CD14-positive monocyte (primary cell): ENCODE results near the gene ZNF124. TPM values are rescaled to one million over a fixed set of nuclear protein-coding genes. Genes with fewer than 3 reads are reported as not detected.
"Not testable (repeated sequence)": the region's sequence is repeated elsewhere in the genome, so short reads cannot be mapped to it uniquely, and the experiment has no call there.

ENCODE experiments used
- DNase-seq, 3 donors: peaks; one replicate each; pipeline ENCODE4 v3.0.0-alpha.2; 2011 to 2022
- H2AFZ ChIP-seq: 2 replicates; pipeline ENCODE4 v1.6.0; 2012; ENCODE audit warnings: mild to moderate bottlenecking, low read depth, low read length, inconsistent platforms; ENCODE audit not compliant: insufficient read depth, poor library complexity, severe bottlenecking
- H3K27ac ChIP-seq, 2 donors: 1 replicate in 1 of 2; 2 replicates in 1 of 2; pipeline ENCODE4 v1.5.1; 2012 to 2013; ENCODE audit warnings: low read length in 2 of 2, control low read depth in 1 of 2, inconsistent platforms in 1 of 2, low read depth in 1 of 2, mild to moderate bottlenecking in 1 of 2
- H3K27me3 ChIP-seq, 2 donors: one replicate each; pipeline versions ENCODE4 v1.6.0 to v1.6.1; 2011 to 2013; ENCODE audit warnings: low read length in 2 of 2; ENCODE audit not compliant: control insufficient read depth in 2 of 2, insufficient read depth in 2 of 2
- H3K36me3 ChIP-seq, 2 donors: replicated peaks in 1 of 2; 1 replicate in 1 of 2; 2 replicates in 1 of 2; pipeline versions ENCODE4 v1.5.1 to v1.6.1; 2012 to 2013; ENCODE audit warnings: low read length in 2 of 2, control low read depth in 1 of 2, inconsistent platforms in 1 of 2, mild to moderate bottlenecking in 1 of 2; ENCODE audit not compliant: insufficient read depth in 2 of 2, control insufficient read depth in 1 of 2
- H3K4me1 ChIP-seq, 2 donors: 1 replicate in 1 of 2; 2 replicates in 1 of 2; pipeline versions ENCODE4 v1.5.1 to v1.6.1; 2012 to 2013; ENCODE audit warnings: low read length in 2 of 2, control low read depth in 1 of 2, inconsistent platforms in 1 of 2, mild to moderate bottlenecking in 1 of 2, moderate library complexity in 1 of 2; ENCODE audit not compliant: insufficient read depth in 2 of 2, control insufficient read depth in 1 of 2
- H3K4me2 ChIP-seq: replicated peaks from 2 replicates; pipeline ENCODE3; 2012; ENCODE audit warnings: low read length, moderate library complexity, mild to moderate bottlenecking; ENCODE audit not compliant: poor library complexity, severe bottlenecking; ENCODE audit errors: extremely low read depth
- H3K4me3 ChIP-seq, 3 experiments: fragments of 200-600 bp in 1 of 3; sonication (generic) in 1 of 3; replicated peaks in 1 of 3; 1 replicate in 2 of 3; 2 replicates in 1 of 3; pipeline ENCODE4 v1.5.1; 2011 to 2013; ENCODE audit warnings: low read length in 3 of 3, mild to moderate bottlenecking in 3 of 3, control low read depth in 2 of 3, low read depth in 2 of 3, inconsistent platforms in 1 of 3, moderate library complexity in 1 of 3
- H3K79me2 ChIP-seq: 2 replicates; pipeline ENCODE4 v1.6.0; 2012; ENCODE audit warnings: mild to moderate bottlenecking, control low read depth, inconsistent platforms, low read length, moderate library complexity; ENCODE audit not compliant: insufficient read depth
- H3K9ac ChIP-seq: 2 replicates; pipeline ENCODE4 v1.6.0; 2017; ENCODE audit warnings: low read length, mild to moderate bottlenecking; ENCODE audit not compliant: insufficient read depth, poor library complexity, severe bottlenecking
- H3K9me3 ChIP-seq, 2 donors: replicated peaks in 1 of 2; 1 replicate in 1 of 2; 2 replicates in 1 of 2; pipeline versions ENCODE4 v1.5.1 to v1.6.1; 2012 to 2013; ENCODE audit warnings: low read length in 2 of 2, control low read depth in 1 of 2; ENCODE audit not compliant: control insufficient read depth in 1 of 2, insufficient read depth in 1 of 2
- H4K20me1 ChIP-seq: 2 replicates; pipeline ENCODE4 v1.6.0; 2012; ENCODE audit warnings: mild to moderate bottlenecking, low read length, control low read depth, moderate library complexity; ENCODE audit not compliant: insufficient read depth
- H3K27ac Mint-ChIP-seq, 7 donors: one replicate each; pipeline ENCODE4 v1.8.0; 2020; ENCODE audit warnings: mild to moderate bottlenecking in 7 of 7, mixed read lengths in 7 of 7, moderate library complexity in 6 of 7, inconsistent platforms in 2 of 7
- H3K27me3 Mint-ChIP-seq, 3 donors: one replicate each; pipeline ENCODE4 v1.8.0; 2021 to 2022; ENCODE audit warnings: low read depth in 3 of 3, mild to moderate bottlenecking in 3 of 3, mixed read lengths in 3 of 3, moderate library complexity in 3 of 3, inconsistent platforms in 1 of 3
- H3K36me3 Mint-ChIP-seq, 2 donors: one replicate each; pipeline ENCODE4 v1.8.0; 2020; ENCODE audit warnings: mixed read lengths in 2 of 2, inconsistent platforms in 1 of 2, mild to moderate bottlenecking in 1 of 2
- H3K4me1 Mint-ChIP-seq: one replicate; pipeline ENCODE4 v1.8.0; 2020; ENCODE audit warnings: mild to moderate bottlenecking, mixed read lengths
- H3K4me3 Mint-ChIP-seq, 2 donors: one replicate each; pipeline ENCODE4 v1.8.0; 2020; ENCODE audit warnings: mild to moderate bottlenecking in 2 of 2, mixed read lengths in 2 of 2, moderate library complexity in 1 of 2
- H3K9me3 Mint-ChIP-seq, 7 donors: one replicate each; pipeline ENCODE4 v1.8.0; 2020 to 2022; ENCODE audit warnings: mixed read lengths in 7 of 7, mild to moderate bottlenecking in 6 of 7, moderate library complexity in 6 of 7, inconsistent platforms in 2 of 7
- WGBS: methylation state at CpG from one replicate; pipeline ENCODE4 v1.1.5; 2013; ENCODE audit warnings: missing lambda C conversion rate; ENCODE audit not compliant: insufficient coverage; 5-methylcytosine and 5-hydroxymethylcytosine counted together
- intact Hi-C, 2 donors: fragments of 100-400 bp; cut with micrococcal nuclease; formaldehyde crosslinking; loops; one replicate each; pipeline versions ENCODE4 v1.15.0 to v1.15.1; 2023
- polyA minus RNA-seq: library from RNA; depleted of rRNA, polyadenylated mRNA; stranded (reverse); fragments of >200 nt; gene quantifications from 2 replicates; pipeline ENCODE4 v1.2.3, GENCODE V29; 2012
- polyA plus RNA-seq, 3 donors: library from polyadenylated mRNA; depleted of rRNA in 1 of 3; unstranded in 2 of 3; stranded (reverse) in 1 of 3; fragments of 300-500 nt in 2 of 3; fragments of >200 nt in 1 of 3; fragmentation: Illumina TruSeq in 2 of 3; gene quantifications; 1 replicate in 2 of 3; 2 replicates in 1 of 3; pipeline ENCODE4 v1.2.3, GENCODE V29; 2012 to 2021
- total RNA-seq, 12 experiments: library from RNA in 1 of 12; stranded (reverse) in 1 of 12; fragments of 120-200 nt in 1 of 12; gene quantifications; one replicate each; pipeline ENCODE4 v1.2.4 and lab custom pipeline; 2013 to 2026; ENCODE audit warnings: mixed read lengths in 6 of 12, inconsistent platforms in 1 of 12

The ZNF124 gene
- 84.5 TPM for total RNA-seq (2013)
- 1 to 10 TPM; 2.6 to 5.5 (median 5.2) TPM for polyA plus RNA-seq
- 35.9 and 44.0 TPM in 2 replicates for polyA minus RNA-seq
- total RNA-seq (lab: John Stamatoyannopoulos, UW), result 39.1 to 106 (median 92.6) reads per million in 11 experiments

- H3K4me1 ChIP-seq, result peaks cover 21% of the 10 kb centered on the region in 2 donors
- H3K27me3 ChIP-seq, H3K27me3 Mint-ChIP-seq, H4K20me1 ChIP-seq, H2AFZ ChIP-seq, intact Hi-C loops, H3K9ac ChIP-seq, H3K36me3 ChIP-seq: not testable (repeated sequence)
- Mint-ChIP-seq H3K4me3 (peak within 1 kb of the TSS; percentile 15 to 52), H3K27ac (peak within 1 kb of the TSS; percentile 73 to 90 (median 85)), H3K36me3 (peaks cover 19 to 29% of the 10 kb centered on the region in 2 donors), H3K4me1 (peaks cover 34% of the 10 kb centered on the region), H3K9me3 (peaks cover 16 to 46% (median 39%) of the 10 kb centered on the region in 7 donors)
- peak within 1 kb of the TSS in 1 of 3 experiments; percentile 25 for H3K4me3 ChIP-seq
- H3K27ac ChIP-seq, result peak within 1 kb of the TSS; percentile 42 to 67
- H3K79me2 ChIP-seq, result peaks cover 26% of the 10 kb centered on the region
- peak within 1 kb of the TSS; percentile 28 for H3K4me2 ChIP-seq
- peak; percentile 54 to 63 (median 62) for DNase-seq
- H3K9me3 ChIP-seq, result peaks cover 23 to 34% of the 10 kb centered on the region in 2 donors
- WGBS, result no CpG with 5 or more reads among the region's 28 CpGs
Measured at GRCh38 chr1:247171875-247172563, at the start of gene ZNF124. Gene ZNF124, minus strand, starts transcription at chr1:247172020. Its CDS starts 143 bp downstream, at chr1:247171877.

DNA sequence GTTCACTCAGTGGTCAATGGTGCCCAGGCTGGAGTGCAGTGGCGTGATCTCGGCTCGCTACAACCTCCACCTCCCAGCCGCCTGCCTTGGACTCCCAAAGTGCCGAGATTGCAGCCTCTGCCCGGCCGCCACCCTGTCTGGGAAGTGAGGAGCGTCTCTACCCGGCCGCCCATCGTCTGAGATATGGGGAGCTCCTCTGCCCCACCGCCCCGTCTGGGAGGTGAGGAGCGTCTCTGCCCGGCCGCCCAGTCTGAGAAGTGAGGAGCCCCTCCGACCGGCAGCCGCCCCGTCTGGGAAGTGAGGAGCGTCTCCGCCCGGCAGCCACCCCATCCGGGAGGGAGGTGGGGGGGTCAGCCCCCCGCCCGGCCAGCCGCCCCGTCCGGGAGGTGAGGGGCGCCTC, 48.5 kb upstream of the ZNF124 start:
- peaks cover 11% of the 10 kb centered on the region for H3K4me1 Mint-ChIP-seq

More for the DNA sequence above, 48.5 kb upstream of the ZNF124 start:
- H3K4me3 ChIP-seq, DNase-seq, H3K79me2 ChIP-seq, H3K27me3 ChIP-seq, H3K36me3 ChIP-seq, H3K27me3 Mint-ChIP-seq, H3K4me3 Mint-ChIP-seq, H3K9ac ChIP-seq, H3K4me2 ChIP-seq, H3K4me1 ChIP-seq, H3K27ac ChIP-seq, H3K36me3 Mint-ChIP-seq, H4K20me1 ChIP-seq, H2AFZ ChIP-seq, intact Hi-C loops, H3K27ac Mint-ChIP-seq: not testable (repeated sequence)
- WGBS, result 96% methylated on average over 9 of the region's 30 CpGs
- peaks cover 13 to 46% (median 29%) of the 10 kb centered on the region in 7 donors for H3K9me3 Mint-ChIP-seq
- peaks cover 15 to 19% of the 10 kb centered on the region in 2 donors for H3K9me3 ChIP-seq
